ENCODE data around the gene ZBTB48.
"Not testable (repeated sequence)": the region's sequence is repeated elsewhere in the genome, so short reads cannot be mapped to it uniquely, and the experiment has no call there.

ZBTB48 gene

GRCh38 chr1:6635910-6636760, 56.3 kb downstream of the ZBTB48 start:
- FAIRE-seq: no peak

DNA sequence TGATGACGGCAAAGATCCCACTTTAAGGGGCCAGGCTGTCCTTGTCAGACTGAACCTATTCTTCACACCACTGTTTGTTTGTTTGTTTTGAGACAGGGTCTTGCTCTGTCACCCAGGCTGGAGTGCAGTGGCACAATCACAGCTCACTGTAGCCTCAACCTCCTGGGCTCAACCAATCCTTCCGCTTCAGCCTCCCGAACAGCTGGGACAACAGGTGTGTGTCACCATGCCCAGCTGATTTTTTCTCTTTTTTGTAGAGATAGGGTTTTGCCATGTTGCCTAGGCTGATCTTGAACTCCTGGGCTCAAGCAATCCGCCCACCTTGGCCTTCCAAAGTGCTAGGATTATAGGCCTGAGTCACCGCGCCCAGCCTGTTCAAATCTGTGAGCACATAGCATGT, 57.0 kb downstream of the ZBTB48 start:
- FAIRE-seq: not testable (repeated sequence)

DNA sequence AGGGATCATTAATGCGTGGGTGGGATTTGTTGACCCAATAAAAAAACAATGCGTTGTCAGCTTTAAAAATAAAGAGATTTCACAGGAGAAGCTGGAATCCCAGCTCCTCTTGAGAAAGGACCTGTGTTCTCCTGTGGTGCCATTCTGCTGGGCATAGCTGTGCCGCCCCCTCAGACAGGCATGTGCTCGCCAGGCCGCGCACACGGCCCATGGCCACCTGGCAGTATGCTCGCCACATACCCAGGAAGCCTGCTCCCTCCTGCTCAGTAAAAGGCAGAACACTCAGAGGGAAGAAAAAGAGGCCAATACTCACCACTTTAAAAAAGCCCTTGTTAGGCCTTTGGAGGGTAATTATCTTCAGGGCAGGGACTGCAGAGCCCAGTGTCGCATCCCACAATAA, 58.0 kb downstream of the ZBTB48 start:
- no peak for FAIRE-seq

DNA sequence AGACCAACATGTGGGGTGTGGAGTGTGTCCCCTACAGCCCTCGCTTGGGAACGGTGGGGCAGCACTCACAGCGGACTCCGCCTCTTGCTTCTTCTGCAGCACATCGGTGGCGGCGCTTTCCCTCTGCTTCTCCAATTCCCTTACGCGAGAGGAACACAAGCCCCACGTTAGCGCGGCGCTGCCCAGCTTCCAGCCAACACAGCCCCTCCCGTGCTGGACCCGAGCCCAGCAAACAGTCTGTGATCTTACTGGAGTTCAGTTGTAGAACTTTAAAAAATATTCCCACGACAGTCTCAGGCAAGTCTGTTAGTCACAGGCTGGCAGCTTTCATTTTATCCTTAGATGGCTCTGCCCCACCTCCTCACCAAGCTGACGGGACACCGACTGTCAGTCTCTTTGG, 58.4 kb downstream of the ZBTB48 start:
- FAIRE-seq: no peak
